ENCODE data around the gene MAP4K2.
A peak's percentile ranks its signal among the peaks of the same experiment; 100 is the strongest.

The MAP4K2 gene

GRCh38 chr11:64810891-64811272 lies 7.9 kb upstream of the MAP4K2 start:
- DNase-seq = no peak

DNA sequence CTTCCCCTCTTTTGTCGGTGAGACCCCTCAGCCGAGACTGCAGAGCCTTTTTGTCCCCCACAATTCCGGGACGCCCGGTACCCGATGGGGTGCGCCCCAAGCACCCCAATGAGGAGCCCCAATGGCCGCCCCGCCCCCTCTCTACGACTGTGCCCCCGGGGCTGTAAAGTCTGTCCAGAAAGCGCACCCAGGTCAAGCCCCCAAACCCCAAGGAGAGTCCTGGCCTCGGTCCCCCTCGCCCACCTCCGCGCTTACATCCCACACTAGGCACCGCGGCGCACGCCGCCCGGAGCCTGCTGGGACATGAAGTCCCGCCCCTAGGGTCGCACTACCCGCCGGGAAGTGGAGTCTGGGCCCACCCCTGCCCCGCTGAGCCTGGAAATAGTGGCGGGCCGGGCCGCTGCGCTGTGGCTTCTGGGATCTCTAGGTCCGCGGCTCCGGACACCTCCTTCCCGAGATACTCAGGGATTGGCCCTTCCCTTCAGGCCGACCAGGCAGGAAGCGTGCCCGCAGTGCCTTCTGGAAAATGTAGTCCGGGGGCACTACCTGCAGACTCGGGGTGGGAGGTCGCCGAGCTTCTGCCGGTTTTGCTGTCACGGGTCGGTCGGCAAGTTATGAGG lies 7.4 kb upstream of the MAP4K2 start, which contains the start of gene MEN1:
MEN1 (minus strand) TSS at position 281 of the 620 bp plus-strand sequence. CDS start 442 bp downstream, outside the sequence.
- peak; percentile 73 to 77 for DNase-seq

DNA sequence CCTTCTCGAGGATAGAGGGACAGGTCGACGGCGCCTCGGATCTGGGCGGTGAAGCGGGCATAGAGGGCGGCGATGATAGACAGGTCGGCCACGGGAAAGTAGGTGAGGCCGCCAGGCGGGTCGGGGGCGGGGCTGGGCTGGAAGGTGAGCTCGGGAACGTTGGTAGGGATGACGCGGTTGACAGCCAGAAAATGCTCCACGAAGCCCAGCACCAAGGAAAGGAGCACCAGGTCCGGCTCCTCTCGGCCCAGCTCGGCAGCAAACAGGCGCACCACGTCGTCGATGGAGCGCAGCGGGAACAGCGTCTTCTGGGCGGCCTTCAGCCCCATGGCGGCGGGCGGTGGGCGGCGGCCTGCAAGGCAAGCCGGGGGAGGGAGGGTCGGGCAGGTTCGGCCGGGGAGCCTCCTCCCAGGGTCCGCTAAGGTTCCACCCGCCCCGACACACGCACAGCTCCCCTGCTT lies 6.8 kb upstream of the MAP4K2 start:
- DNase-seq = peak; percentile 9 to 37

- DNase-seq = no peak
Measured at GRCh38 chr11:64805481-64805880, 2.5 kb upstream of the MAP4K2 start.

DNA sequence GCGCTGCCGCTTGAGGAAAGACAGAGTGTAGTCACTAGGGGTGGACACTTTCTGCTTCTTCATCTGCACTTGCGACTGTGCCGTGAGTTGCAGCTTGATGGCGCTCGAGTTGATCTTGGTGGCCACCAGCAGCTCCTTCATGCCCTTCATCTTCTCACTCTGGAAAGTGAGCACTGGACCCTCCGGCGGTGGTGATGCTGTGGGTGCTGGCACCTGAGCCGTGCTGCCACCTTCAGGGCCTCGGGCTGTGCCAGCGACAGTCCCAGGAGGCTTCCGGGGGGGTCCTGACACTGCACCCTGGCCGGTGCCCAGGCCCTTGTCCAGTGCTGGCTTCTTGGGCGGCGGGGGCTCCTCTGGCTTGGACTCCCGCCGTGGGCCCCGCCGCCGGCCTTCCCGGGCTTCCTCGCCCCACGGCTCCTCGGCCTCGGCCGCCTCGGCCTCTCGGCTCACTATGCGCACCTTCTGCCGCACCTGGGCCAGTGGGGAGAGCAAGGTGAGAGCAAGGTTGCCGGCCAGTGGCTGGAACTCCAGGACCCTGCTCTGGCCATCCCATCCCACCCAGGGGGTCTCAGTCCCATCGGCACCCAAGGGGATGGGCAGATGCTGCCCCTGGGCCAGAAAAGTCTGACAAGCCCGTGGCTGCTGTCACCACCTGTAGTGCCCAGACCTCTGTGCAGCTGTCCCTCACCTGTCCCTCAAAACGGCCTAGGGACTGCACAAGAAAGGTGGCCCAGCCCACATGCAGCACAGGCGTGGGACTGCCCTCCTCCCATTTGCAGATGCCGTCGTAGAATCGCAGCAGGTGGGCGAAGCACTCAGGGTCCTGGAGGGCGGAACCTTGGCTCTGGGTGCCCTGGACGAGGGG lies 1.6 kb upstream of the MAP4K2 start:
- no peak for DNase-seq

- no peak for DNase-seq
Measured at GRCh38 chr11:64803846-64804345, 882 bp upstream of the MAP4K2 start.

DNA sequence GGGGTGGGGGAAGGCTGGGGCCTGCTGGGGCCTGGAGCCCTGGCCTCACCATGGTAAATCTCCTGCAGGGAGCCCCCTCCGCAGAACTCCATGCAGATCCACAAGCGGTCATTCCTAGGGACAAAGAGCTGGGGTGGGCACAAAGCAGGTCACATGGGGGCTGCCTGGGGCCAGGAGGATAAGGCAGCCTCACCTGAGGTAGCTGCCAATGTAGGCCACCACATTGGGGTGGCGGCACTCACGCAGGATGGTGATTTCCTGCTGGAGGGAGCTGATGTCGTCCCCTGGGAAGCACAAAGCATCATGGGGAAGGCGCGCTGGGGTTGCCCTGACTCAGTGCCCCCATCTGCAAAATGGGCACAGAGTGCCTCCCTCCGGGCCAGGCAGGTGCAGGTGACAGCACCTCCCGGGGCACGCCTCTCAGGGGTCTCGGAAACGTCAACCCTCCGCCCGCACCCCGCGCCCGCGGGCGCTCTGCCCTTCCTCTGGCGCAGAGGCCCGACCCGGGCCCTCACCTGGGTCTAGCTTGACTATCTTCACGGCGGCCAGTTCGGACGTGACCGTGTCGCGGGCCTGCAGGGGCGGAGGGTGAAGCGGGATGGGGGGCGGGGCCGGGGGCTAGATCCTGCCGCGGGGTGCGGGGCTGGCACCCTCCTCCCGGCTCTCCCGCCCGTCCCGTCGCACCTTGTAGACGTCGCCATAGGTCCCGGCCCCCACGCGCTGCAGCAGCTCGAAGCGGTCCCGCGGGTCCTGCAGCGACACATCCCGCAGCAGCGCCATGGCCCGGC lies 450 bp downstream of the MAP4K2 start:
- DNase-seq = no peak

GRCh38 chr11:64801561-64802369 lies 1.2 kb downstream of the MAP4K2 start:
- no peak for DNase-seq

- no peak for DNase-seq
Measured at GRCh38 chr11:64801158-64801464, 1.9 kb downstream of the MAP4K2 start.

- no peak for DNase-seq
Measured at GRCh38 chr11:64800303-64801157, 2.5 kb downstream of the MAP4K2 start.

- no peak for DNase-seq
Measured at GRCh38 chr11:64799623-64800302, 3.3 kb downstream of the MAP4K2 start.

- no peak for DNase-seq
Measured at GRCh38 chr11:64799256-64799622, 3.8 kb downstream of the MAP4K2 start.

GRCh38 chr11:64796757-64797541 lies 6.1 kb downstream of the MAP4K2 start:
- DNase-seq = no peak

- DNase-seq = no peak
Measured at GRCh38 chr11:64796047-64796756, 6.8 kb downstream of the MAP4K2 start.

GRCh38 chr11:64794526-64794925 lies 8.5 kb downstream of the MAP4K2 start:
- no peak for DNase-seq

DNA sequence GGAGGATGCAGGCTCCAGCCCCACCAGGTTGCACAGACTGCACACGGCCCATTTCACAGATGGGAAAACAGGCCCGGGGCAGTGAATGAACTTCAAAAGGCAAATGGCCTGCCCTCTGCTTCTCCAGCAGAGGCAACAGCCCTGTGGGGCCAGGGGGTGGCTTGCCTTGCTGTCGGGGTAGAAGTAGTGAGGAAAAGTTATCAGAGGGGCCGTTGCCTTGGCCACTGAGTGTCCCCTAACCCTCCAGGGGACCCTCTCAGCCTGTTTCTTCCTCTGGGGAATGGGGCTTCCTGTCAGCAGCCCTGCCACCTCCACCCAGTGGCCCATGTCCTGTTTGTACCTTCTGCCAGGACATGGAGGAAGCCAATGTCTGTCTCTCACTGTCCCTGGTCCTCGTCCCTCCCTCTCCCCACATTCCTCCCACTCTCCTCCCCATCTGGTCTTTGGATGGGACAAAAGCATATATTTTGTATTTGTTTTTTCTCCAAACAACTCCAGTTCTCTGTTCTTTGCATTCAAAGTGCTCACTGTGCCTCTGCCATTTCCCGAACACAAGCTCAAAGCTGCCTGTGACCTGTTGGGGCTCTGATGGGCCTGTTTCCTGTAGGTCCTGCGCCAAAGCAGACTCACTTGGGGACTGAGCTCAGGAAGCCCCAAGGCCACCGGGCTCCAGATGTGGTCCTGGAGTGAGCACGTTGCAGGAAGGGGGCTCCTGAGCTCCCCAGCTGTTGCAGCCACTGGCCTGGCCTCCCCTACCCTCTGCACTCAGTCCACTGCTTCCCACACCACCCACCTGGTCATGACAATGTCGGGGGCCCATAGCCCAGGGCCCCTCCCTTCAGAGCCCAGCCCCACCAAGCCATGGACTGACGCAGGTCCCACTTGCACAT lies 9.5 kb downstream of the MAP4K2 start:
- DNase-seq = no peak

DNA sequence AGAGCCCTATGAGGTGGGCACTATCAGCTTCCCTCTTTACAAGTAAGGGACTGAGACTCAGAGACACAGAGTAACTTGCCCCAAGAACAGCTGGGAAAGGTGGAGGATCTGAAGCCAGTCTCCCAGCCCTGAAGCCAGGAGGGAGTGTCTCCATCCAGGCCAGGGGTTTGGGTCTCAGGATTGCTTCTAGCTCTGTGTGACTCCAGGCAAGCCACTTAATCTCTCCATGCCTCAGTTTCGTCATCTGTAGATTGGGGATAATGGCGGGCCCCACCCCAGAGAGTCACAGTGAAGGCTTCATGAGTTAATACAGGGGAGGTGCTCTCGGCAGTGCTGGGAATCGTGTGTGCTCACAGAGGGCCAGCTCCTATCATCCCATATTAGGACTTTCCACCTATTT lies 10.5 kb downstream of the MAP4K2 start:
- DNase-seq = no peak

DNA sequence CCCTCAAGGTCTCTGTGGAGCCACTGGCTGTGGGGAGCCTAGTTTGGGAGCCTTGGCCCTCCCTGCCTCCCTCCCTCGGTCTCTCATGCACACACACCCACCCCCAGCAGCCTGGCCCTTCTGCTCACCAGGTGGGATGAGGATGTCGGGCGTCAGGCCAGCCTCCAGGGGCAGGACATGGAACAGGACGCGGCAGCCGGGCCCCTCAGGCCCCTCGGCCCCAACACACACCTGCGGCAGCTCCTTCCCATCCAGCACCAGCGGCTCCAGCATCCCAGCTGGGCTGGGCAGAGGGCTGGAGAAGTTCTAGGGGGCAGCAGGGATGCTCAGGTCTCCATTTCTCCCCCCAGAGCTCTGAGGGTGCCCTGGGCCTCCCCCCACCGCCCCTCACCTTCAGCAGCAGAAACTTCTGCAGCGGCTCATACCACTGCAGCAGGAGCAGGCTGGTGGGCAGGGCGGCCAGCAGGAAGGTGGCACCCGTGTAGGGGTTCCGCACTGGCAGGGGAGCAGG lies 11.2 kb downstream of the MAP4K2 start:
- DNase-seq = no peak
